Mammary epithelial cell (primary cell): ENCODE data around the gene MAP6.

Experiments
- EZH2 ChIP-seq: IDR thresholded peaks from 2 replicates; pipeline ENCODE4 v1.6.1; 2012; ENCODE audit warnings: low read length, inconsistent platforms, borderline replicate concordance
- TF ChIP-seq, protein P1 (sequence below), 2 donors: IDR thresholded peaks in 1 of 2; conservative IDR thresholded peaks in 1 of 2; 2 replicates each; pipeline ENCODE4 v1.5.1; 2011 to 2012; ENCODE audit warnings: inconsistent platforms in 2 of 2, low read length in 2 of 2, mild to moderate bottlenecking in 2 of 2, control low read depth in 1 of 2, low read depth in 1 of 2; ENCODE audit not compliant: insufficient read depth in 1 of 2; ENCODE audit errors: extremely low read depth in 1 of 2

DNA sequence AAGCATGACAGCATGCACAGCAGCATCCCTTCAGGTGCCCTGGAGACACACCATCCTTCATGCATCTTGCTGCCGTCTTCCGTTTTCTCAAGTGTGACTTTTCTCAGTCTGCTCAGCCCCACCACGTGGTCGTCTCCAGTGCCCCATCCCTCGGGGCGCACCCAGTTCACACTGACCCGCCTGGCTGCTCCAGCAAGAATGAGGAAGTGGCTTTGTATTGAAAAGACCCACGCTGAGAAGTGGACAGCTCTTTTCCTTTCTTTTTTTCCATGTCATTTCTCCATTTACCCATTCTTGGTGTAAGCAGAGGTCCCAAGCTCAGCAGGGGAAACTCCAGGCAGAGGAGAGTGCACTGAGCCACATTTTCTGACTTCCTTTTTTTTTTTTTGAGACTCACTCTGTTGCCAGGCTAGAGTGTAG, 92.3 kb downstream of the MAP6 start:
- TF ChIP-seq, protein P1, sequence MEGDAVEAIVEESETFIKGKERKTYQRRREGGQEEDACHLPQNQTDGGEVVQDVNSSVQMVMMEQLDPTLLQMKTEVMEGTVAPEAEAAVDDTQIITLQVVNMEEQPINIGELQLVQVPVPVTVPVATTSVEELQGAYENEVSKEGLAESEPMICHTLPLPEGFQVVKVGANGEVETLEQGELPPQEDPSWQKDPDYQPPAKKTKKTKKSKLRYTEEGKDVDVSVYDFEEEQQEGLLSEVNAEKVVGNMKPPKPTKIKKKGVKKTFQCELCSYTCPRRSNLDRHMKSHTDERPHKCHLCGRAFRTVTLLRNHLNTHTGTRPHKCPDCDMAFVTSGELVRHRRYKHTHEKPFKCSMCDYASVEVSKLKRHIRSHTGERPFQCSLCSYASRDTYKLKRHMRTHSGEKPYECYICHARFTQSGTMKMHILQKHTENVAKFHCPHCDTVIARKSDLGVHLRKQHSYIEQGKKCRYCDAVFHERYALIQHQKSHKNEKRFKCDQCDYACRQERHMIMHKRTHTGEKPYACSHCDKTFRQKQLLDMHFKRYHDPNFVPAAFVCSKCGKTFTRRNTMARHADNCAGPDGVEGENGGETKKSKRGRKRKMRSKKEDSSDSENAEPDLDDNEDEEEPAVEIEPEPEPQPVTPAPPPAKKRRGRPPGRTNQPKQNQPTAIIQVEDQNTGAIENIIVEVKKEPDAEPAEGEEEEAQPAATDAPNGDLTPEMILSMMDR (conservative IDR thresholded peaks at IDR 0.05 in 1 of 2, IDR thresholded peaks at IDR 0.05 in 1 of 2; ENCODE audit: extremely low read depth in 1 of 2, insufficient read depth in 1 of 2, low read depth in 1 of 2, low read length in 2 of 2), result no peak
- no peak for TF ChIP-seq EZH2
